ENCODE measurements around the gene PHYH. TPM values are rescaled to one million over a fixed set of nuclear protein-coding genes. Genes with fewer than 3 reads are reported as not detected.

Gene PHYH
- total and polyA plus RNA-seq, 4 donors: 45.4 to 139 (median 86.8) TPM

- WGBS: under 1% methylated on average over 65 of the region's 65 CpGs
- H3K27ac ChIP-seq (ENCODE audit: low read depth in 1 of 2, low read length in 2 of 2): peak within 1 kb of the TSS; percentile 89 to 93
- H3K9ac ChIP-seq (ENCODE audit: low read depth in 1 of 2, low read length in 2 of 2): peak within 1 kb of the TSS; percentile 81 to 82
- H3K27me3 ChIP-seq (ENCODE audit: control insufficient read depth in 4 of 4, insufficient read depth in 4 of 4, low read length in 3 of 4): no peaks in the 10 kb centered on the region
- H3K36me3 ChIP-seq (ENCODE audit: control insufficient read depth in 4 of 4, insufficient read depth in 3 of 4, low read depth in 1 of 4, low read length in 3 of 4): no peaks in the 10 kb centered on the region
- H3K4me3 ChIP-seq (ENCODE audit: low read depth in 1 of 3, low read length in 3 of 3): peak within 1 kb of the TSS; percentile 93 to 94 (median 93)
- H3K4me1 ChIP-seq (ENCODE audit: control insufficient read depth in 4 of 4, insufficient read depth in 4 of 4, low read length in 3 of 4): peaks cover 3 to 32% (median 18%) of the 10 kb centered on the region in 4 donors
- peak; percentile 69 for DNase-seq (ENCODE audit: low spot score)
- TF ChIP-seq NR2F2 (IDR thresholded peaks at IDR 0.05) (no peak), TAF1 (conservative IDR thresholded peaks at IDR 0.05) (peak; percentile 51), REST (IDR thresholded peaks at IDR 0.05) (peak; percentile 83), HNF4A (conservative IDR thresholded peaks at IDR 0.05) (no peak), JUND (IDR thresholded peaks at IDR 0.05) (no peak), FOXA2 (IDR thresholded peaks at IDR 0.05) (no peak), MAX (IDR thresholded peaks at IDR 0.05) (no peak), GABPA (IDR thresholded peaks at IDR 0.05 in 1 of 2, conservative IDR thresholded peaks at IDR 0.05 in 1 of 2) (no peak), YY1 (IDR thresholded peaks at IDR 0.05) (peak; percentile 79), RXRA (IDR thresholded peaks at IDR 0.05) (peak in 1 of 2 donors; percentile 26), HNF4G (IDR thresholded peaks at IDR 0.05) (no peak), SP1 (IDR thresholded peaks at IDR 0.05) (peak; percentile 29), RAD21 (IDR thresholded peaks at IDR 0.05) (peak in 1 of 2 donors; percentile 13), FOXA1 (IDR thresholded peaks at IDR 0.05) (no peak), EGR1 (IDR thresholded peaks at IDR 0.05; ENCODE audit: low read depth in 2 of 2) (no peak)
- TF ChIP-seq, protein P1, sequence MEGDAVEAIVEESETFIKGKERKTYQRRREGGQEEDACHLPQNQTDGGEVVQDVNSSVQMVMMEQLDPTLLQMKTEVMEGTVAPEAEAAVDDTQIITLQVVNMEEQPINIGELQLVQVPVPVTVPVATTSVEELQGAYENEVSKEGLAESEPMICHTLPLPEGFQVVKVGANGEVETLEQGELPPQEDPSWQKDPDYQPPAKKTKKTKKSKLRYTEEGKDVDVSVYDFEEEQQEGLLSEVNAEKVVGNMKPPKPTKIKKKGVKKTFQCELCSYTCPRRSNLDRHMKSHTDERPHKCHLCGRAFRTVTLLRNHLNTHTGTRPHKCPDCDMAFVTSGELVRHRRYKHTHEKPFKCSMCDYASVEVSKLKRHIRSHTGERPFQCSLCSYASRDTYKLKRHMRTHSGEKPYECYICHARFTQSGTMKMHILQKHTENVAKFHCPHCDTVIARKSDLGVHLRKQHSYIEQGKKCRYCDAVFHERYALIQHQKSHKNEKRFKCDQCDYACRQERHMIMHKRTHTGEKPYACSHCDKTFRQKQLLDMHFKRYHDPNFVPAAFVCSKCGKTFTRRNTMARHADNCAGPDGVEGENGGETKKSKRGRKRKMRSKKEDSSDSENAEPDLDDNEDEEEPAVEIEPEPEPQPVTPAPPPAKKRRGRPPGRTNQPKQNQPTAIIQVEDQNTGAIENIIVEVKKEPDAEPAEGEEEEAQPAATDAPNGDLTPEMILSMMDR (IDR thresholded peaks at IDR 0.05; ENCODE audit: low read depth, low read length, missing input control): peak; percentile 3
- TF ChIP-seq, protein P2, sequence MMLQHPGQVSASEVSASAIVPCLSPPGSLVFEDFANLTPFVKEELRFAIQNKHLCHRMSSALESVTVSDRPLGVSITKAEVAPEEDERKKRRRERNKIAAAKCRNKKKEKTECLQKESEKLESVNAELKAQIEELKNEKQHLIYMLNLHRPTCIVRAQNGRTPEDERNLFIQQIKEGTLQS (IDR thresholded peaks at IDR 0.05): peak; percentile 70
- TF ChIP-seq, protein P3, sequence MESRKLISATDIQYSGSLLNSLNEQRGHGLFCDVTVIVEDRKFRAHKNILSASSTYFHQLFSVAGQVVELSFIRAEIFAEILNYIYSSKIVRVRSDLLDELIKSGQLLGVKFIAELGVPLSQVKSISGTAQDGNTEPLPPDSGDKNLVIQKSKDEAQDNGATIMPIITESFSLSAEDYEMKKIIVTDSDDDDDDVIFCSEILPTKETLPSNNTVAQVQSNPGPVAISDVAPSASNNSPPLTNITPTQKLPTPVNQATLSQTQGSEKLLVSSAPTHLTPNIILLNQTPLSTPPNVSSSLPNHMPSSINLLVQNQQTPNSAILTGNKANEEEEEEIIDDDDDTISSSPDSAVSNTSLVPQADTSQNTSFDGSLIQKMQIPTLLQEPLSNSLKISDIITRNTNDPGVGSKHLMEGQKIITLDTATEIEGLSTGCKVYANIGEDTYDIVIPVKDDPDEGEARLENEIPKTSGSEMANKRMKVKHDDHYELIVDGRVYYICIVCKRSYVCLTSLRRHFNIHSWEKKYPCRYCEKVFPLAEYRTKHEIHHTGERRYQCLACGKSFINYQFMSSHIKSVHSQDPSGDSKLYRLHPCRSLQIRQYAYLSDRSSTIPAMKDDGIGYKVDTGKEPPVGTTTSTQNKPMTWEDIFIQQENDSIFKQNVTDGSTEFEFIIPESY (IDR thresholded peaks at IDR 0.05): no peak
- H3K9me3 ChIP-seq (ENCODE audit: control insufficient read depth in 4 of 4, low read length in 3 of 4): no peaks in the 10 kb centered on the region
Measured at GRCh38 chr10:13348216-13349017, 48.6 kb upstream of the PHYH start, which contains the start of gene SEPHS1. Gene SEPHS1, minus strand, starts transcription at chr10:13348293. Its CDS starts 3,343 bp downstream, at chr10:13344950.

All from liver (tissue), 9 donors.